DND-41 (cell line): ENCODE data around the gene DRD5.
"Not testable (repeated sequence)": the region's sequence is repeated elsewhere in the genome, so short reads cannot be mapped to it uniquely, and the experiment has no call there.

Experiments
- EZH2 ChIP-seq: IDR thresholded peaks from 3 replicates; pipeline ENCODE4 v1.6.1; 2012; ENCODE audit warnings: borderline replicate concordance, low read depth, mild to moderate bottlenecking, moderate library complexity, low read length, inconsistent platforms; ENCODE audit not compliant: severe bottlenecking
- TF ChIP-seq, protein P1 (sequence below): IDR thresholded peaks from 2 replicates; pipeline ENCODE4 v1.5.1; 2012; ENCODE audit warnings: borderline replicate concordance, low read length, moderate library complexity, mild to moderate bottlenecking; ENCODE audit not compliant: poor library complexity, severe bottlenecking; ENCODE audit errors: extremely low read depth

GRCh38 chr4:9737280-9737679, 44.2 kb upstream of the DRD5 start:
- TF ChIP-seq, protein P1, sequence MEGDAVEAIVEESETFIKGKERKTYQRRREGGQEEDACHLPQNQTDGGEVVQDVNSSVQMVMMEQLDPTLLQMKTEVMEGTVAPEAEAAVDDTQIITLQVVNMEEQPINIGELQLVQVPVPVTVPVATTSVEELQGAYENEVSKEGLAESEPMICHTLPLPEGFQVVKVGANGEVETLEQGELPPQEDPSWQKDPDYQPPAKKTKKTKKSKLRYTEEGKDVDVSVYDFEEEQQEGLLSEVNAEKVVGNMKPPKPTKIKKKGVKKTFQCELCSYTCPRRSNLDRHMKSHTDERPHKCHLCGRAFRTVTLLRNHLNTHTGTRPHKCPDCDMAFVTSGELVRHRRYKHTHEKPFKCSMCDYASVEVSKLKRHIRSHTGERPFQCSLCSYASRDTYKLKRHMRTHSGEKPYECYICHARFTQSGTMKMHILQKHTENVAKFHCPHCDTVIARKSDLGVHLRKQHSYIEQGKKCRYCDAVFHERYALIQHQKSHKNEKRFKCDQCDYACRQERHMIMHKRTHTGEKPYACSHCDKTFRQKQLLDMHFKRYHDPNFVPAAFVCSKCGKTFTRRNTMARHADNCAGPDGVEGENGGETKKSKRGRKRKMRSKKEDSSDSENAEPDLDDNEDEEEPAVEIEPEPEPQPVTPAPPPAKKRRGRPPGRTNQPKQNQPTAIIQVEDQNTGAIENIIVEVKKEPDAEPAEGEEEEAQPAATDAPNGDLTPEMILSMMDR: not testable (repeated sequence)
- not testable (repeated sequence) for TF ChIP-seq EZH2
